Fibroblast of skin of back (primary cell): ENCODE data around the gene APAF1.

Source experiments
- DNase-seq: peaks from one replicate; pipeline ENCODE4 v3.0.0-alpha.2; 2013

APAF1 gene

DNA sequence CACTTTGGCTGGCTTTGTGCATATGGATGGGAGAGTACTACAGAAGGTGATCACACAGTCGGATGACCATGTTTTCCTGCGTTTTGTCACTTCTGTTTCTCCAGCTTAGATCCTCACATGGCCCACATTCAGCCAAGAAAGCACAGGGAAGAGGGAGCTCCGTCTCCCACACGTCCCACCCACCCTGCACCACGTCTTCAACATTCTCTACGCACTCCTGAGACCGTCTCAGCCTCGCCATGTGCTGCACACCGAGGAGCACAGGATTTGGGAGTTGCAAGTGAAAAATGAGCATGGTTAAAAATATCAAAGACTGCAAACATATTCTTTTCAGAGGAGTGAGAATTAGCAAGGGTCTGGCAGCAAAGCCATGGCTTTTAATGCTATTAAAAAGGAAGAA is 122.2 kb downstream of the APAF1 start:
- no peak for DNase-seq

DNA sequence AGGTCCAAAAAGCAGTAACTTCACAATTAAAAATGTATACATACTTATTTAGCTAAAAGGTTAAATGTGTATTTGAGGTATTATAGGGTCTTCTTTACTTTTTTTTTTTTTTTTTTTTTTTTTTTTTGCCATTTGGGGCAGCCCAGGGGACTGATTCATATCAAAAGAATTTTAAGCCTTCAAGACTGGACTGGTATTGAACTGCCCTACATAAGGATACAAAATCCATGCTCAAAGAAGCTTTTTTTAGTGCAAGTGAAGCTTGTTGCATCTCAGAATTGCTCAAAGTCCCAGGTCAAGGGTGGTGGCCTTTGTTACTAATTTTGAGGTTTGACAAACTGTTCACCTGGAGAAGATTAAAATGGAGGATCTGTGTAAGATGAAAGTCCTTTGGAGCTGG is 124.0 kb downstream of the APAF1 start:
- DNase-seq: no peak

DNA sequence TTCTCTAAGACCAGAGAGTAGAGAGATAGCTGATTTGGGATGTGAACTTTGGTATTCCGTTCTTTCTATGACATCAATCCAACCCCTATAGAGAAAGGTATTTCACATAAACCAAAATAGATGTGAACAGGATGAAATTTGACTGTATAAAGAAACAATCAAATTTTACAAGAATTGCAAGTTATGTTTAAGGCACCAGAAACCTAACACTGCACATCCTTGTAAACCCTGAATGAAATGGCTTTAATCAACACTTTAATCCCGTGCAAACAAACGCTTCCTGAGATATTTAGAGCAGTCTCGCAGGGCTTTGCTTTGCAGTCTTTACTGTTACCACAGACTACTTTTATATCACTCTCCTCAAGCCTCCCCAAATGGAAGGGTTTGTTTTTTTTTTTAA is 125.1 kb downstream of the APAF1 start:
- DNase-seq: no peak

DNA sequence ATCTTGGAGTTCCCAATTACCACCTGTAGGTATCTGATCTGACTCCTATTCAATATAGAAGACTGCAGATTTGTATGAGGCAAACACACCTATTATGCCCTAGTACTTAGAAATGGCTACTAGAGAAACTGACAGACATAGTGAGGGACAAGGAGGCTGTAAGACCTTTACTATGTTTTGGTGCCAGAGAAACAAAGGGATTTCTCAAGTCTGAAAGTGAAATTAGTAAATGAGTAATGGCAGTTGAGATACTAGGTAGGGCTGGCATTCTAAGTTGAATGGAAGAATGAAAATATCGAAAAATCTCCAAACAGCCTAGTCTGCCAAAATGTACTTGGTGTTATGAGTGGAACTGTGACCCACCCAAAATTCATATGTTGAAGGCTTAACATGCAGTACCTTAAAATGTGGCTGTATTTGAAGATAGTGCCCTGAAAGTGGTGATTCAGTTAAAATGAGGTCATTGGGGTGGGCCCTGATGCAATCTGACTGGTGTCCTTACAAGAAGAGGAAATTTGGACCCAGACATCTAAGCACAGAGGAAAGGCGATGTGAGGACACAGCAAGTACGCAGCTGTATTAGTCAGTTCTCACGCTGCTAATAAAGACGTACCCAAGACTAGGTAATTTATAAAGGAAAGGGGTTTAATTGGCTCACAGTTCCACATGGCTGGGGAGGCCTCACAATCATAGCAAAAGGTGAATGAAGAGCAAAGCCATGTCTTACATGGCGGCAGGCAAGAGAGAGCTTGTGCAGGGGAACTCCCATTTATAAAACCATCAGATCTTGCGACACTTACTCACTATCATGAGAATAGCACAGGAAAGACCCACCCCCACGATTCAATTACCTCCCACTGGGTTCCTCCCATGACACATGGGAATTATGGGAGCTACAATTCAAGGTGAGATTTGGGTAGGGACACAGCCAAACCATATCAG is 127.0 kb downstream of the APAF1 start:
- no peak for DNase-seq

DNA sequence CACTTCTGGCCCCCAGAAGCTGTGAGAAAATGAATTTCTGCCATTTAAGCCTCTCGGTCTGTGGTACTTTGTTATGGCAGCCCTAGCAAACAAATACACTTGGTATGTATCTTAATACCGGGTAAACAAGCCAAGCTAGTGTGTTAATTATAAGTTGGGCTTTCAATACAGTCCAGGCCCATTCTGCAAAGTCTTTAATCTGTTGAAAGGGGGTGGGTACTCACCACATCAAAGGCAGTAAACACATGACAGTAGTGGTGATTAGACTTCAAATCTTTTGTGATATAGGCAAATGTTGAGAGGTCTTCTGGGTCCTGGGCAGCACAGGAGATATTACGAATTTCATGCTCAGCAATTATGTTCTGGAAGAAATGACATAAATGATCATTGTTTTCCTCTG is 127.7 kb downstream of the APAF1 start:
- DNase-seq: no peak

DNA sequence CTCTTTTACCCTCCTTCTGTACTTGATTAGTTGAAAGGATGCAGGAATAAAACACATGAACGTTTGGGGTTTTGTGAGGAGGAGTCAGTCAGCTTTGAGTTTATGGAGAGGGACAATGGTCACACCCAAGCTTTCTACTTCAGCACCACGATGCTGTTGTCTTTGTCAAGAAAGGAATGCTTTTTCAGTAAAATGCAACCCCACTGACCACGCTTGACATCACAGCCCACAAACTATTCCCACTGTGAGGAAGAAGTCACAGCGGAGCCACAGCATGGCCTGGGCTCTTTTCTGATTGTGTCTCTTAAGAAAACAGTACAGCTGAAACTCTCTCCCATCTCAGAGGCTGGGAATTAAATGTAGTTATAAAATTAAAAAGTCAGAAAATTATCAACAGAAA is 135.2 kb downstream of the APAF1 start:
- DNase-seq: peak; percentile 49

DNA sequence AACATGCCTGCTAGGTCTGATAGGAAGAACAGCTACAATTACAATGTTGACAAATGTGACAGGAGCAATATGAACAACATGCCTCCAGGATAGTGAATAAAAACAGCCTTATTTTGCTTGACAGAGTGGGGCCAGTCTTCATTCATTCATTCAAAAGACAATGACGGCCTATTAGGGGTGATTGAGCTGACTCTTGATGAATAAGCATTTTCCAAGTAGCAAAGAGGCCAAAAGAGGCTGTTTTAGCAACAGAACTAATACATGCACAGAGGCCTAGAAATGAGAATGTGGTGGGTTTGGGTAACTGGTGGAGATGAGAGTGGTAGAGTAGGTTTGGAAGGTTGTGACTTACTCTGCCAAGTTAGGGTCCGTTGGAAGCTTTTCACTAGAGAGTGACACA is 138.3 kb downstream of the APAF1 start:
- DNase-seq: no peak
